NCI-H69 (cell line): ENCODE measurements around the gene ZAR1L.
"Not testable (repeated sequence)": the region's sequence is repeated elsewhere in the genome, so short reads cannot be mapped to it uniquely, and the experiment has no call there.

Experiments used
- DNase-seq: peaks from one replicate; lab custom pipeline; 2025; lab: John Stamatoyannopoulos, UW

Gene ZAR1L, protein sequence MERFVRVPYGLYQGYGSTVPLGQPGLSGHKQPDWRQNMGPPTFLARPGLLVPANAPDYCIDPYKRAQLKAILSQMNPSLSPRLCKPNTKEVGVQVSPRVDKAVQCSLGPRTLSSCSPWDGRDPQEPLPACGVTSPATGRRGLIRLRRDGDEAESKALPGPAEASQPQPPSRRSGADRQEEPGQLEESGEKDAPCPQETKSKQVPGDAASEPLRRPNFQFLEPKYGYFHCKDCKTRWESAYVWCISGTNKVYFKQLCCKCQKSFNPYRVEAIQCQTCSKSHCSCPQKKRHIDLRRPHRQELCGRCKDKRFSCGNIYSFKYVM

DNA sequence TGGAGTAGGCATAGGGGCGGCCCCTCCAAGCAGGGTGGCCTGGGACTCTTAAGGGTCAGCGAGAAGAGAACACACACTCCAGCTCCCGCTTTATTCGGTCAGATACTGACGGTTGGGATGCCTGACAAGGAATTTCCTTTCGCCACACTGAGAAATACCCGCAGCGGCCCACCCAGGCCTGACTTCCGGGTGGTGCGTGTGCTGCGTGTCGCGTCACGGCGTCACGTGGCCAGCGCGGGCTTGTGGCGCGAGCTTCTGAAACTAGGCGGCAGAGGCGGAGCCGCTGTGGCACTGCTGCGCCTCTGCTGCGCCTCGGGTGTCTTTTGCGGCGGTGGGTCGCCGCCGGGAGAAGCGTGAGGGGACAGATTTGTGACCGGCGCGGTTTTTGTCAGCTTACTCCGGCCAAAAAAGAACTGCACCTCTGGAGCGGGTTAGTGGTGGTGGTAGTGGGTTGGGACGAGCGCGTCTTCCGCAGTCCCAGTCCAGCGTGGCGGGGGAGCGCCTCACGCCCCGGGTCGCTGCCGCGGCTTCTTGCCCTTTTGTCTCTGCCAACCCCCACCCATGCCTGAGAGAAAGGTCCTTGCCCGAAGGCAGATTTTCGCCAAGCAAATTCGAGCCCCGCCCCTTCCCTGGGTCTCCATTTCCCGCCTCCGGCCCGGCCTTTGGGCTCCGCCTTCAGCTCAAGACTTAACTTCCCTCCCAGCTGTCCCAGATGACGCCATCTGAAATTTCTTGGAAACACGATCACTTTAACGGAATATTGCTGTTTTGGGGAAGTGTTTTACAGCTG lies at the start of gene ZAR1L, which contains the start of gene BRCA2:
ZAR1L (minus strand) TSS at position 126 of the 790 bp plus-strand sequence. CDS start 3,438 bp downstream, outside the sequence.
BRCA2 (plus strand) TSS at position 271 of the 790 bp plus-strand sequence. CDS start 953 bp downstream, outside the sequence.
- DNase-seq, result peak; percentile 97

DNA sequence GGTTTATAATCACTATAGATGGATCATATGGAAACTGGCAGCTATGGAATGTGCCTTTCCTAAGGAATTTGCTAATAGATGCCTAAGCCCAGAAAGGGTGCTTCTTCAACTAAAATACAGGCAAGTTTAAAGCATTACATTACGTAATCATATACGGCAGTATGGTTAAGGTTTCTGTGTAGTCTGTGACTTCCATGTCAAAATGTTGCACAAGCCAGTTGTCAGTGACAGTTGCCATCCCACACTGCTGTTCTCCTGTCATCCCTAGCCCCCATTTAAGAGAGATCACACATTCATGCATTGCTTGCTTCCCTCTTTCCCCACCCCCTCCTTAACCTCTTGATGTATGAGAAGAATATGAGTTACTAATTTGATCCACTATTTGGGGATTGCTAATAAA lies 47.4 kb upstream of the ZAR1L start:
- DNase-seq, result no peak

DNA sequence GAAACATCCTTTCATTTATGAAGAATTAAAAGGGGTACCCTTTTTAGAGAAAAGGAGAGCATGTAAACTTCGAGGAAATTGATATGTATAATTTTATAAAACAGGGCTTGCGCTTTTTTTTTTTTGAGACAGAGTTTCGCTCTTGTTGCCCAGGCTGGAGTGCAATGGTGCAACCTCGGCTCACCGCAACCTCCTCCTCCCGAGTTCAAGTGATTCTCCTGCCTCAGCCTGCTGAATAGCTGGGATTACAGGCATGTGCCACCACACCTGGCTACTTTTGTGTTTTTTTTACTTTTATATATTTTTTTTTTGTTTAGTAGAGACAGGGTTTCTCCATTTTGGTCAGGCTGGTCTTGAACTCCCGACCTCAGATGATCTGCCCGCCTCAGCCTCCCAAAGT lies 40.8 kb upstream of the ZAR1L start:
- DNase-seq, result not testable (repeated sequence)

DNA sequence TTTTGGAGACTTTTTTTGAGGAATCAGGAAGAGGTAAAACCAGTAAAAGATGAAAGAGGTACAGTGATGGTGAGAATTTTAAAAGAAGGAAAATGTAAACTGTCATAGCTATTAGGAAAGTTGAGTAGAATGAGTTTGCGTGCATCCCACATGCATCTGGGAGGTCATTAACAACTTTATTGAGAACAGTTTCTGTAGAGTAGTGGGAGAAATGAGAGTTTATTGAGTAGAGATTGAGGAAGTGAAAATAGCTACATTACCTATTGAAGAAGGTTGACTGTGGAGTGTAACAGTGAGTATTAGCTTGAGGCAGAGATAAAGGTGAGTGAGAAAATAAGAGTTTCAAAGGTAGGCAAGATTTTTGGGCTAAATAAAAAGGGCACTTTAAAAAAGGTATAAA lies 38.9 kb upstream of the ZAR1L start:
- DNase-seq, result no peak

DNA sequence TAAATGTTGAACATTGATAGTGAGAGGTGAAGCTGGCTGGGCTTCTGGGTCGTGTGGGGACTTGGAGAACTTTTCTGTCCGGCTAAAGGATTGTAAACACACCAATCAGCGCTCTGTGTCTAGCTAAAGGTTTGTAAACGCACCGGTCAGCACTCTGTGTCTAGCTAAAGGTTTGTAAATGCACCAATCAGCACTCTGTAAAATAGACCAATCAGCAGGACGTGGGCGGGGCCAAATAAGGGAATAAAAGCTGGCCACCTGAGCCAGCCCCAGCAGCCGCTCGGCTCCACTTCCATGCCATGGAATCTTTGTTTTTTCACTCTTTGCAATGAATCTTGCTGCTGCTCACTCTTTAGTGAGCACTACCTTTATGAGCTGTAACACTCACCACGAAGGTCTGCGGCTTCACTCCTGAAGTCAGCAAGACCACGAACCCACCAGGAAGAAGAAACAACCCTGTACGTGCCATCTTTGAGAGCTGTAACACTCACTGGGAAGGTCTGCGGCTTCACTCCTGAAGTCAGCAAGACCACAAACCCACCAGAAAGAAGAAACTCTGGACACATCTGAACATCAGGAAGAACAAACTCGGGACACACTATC lies 35.8 kb upstream of the ZAR1L start:
- not testable (repeated sequence) for DNase-seq

DNA sequence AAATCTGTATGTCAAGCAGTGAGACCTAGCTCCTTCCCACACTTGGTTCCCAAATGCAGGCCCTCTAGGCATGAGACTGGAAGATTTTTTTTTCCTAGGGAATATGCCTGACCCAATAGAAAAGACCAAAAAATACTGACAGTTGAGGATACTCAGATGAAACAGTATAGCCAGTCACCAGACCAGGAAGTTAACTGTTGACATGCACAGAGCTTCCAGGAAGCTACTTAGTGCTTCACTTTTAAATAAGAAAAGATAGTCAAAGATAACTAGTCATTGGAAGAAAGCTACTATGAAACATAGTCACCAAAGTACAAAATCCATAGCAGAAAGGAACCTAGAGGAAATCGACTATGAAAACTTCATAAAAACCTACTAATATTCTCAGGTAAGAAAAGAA lies 32.5 kb upstream of the ZAR1L start:
- no peak for DNase-seq

DNA sequence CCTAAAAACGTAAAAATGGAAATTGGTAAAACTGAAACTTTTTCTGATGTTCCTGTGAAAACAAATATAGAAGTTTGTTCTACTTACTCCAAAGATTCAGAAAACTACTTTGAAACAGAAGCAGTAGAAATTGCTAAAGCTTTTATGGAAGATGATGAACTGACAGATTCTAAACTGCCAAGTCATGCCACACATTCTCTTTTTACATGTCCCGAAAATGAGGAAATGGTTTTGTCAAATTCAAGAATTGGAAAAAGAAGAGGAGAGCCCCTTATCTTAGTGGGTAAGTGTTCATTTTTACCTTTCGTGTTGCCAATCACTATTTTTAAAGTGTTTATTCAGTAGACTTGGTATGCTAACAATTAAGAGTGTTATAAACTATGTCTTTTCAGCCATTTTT lies 25.8 kb upstream of the ZAR1L start:
- DNase-seq, result no peak

DNA sequence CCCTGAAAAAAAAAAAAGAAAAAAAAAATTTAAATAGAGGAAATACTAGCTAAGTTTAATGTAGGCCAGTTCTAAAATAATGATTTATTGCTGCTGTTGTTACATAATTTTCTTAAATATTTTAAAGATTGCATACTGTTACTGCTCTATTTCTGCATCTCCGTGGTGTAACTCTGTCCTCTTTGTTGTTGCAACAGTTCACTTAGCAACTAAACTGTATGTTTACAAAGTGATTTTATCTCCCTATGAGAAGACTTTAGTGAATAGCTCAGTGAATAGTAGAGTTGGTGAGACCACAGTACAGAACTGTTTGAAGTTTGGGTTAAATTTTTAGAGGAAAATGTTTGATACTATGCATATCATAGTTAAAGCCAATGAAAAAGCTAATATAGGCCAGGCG lies 19.5 kb upstream of the ZAR1L start:
- DNase-seq, result no peak

DNA sequence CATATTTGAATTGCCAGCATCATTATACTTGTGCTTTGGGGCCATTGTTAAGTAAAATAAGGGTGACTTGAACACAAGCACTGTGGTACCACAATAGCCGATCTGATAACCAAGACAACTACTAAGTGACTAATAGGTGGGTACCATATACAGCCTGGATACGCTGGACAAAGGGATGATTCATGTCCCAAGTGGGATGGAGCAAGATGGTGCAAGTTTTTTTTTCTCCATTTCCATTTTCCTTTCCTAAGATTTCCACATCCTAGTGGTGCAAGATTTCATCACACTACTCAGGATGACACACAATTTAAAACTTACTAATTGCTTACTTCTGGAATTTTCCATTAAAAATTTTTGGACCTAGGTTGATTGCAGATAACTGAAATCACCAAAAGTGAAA lies 15.3 kb upstream of the ZAR1L start:
- DNase-seq, result no peak

DNA sequence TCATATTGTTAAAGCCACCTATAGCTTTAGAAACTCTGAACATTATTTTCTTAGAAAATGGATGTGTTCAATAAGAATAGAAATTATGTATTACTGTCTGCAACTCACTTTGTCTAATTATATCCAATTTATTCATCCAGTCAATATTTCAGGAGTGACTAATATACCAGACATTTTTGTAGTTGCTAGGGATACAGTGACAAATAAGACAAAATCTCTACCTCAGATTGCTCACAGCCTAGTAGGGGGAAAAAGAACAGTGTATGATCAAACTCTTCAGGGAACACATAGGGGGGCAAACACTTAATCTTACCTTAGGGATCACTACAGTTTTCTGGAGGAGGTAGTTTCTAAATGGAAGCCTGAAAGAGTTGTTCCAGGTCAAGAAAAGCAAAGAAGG lies 8.7 kb upstream of the ZAR1L start:
- no peak for DNase-seq

DNA sequence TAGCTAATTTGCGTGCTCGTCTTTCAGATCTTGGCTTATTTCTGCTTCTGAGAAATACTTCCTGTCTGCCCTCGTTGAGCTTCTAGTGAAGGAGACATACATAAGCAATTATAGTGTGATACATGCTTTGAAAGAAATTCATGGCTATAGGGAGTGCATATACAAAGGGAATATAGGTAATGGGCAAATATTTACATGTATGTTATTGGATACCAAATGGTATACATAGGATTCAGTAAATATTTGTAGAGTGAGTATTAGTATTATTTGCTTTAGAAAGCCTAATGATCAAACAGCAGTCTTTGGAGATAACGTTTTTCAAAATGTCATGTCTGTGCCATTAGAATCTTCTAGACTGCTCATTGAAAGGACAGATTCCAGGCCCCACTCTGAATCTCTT lies 5.4 kb upstream of the ZAR1L start:
- DNase-seq, result peak; percentile 72

DNA sequence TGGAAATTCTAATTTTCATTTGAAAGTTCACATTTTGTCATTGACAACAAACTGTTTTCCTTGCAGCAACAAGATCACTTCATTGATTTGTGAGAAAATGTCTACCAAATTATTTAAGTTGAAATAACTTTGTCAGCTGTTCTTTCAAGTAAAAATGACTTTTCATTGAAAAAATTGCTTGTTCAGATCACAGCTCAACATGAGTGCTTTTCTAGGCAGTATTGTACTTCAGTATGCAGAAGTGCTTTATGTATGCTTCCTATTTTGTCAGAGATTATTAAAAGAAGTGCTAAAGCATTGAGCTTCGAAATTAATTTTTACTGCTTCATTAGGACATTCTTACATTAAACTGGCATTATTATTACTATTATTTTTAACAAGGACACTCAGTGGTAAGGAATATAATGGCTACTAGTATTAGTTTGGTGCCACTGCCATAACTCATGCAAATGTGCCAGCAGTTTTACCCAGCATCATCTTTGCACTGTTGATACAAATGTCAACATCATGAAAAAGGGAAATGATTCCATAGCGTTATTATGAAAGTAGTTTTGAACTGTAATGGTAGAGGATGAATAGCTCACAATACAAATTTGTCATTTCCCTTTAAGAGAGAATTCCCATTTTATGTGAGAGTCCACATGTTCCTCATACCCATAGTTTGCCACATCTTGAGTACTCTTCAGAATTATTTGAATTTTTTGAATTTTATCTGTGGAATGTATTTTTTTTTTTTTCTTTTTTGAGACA lies 2.7 kb upstream of the ZAR1L start:
- DNase-seq, result no peak

DNA sequence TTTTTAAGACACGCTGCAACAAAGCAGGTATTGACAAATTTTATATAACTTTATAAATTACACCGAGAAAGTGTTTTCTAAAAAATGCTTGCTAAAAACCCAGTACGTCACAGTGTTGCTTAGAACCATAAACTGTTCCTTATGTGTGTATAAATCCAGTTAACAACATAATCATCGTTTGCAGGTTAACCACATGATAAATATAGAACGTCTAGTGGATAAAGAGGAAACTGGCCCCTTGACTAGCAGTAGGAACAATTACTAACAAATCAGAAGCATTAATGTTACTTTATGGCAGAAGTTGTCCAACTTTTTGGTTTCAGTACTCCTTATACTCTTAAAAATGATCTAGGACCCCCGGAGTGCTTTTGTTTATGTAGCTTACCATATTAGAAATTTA lies 1.3 kb upstream of the ZAR1L start:
- peak; percentile 10 for DNase-seq

DNA sequence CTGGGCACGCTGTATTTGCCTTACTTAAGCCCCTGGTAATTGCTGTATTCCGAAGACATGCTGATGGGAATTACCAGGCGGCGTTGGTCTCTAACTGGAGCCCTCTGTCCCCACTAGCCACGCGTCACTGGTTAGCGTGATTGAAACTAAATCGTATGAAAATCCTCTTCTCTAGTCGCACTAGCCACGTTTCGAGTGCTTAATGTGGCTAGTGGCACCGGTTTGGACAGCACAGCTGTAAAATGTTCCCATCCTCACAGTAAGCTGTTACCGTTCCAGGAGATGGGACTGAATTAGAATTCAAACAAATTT lies 821 bp upstream of the ZAR1L start:
- no peak for DNase-seq

DNA sequence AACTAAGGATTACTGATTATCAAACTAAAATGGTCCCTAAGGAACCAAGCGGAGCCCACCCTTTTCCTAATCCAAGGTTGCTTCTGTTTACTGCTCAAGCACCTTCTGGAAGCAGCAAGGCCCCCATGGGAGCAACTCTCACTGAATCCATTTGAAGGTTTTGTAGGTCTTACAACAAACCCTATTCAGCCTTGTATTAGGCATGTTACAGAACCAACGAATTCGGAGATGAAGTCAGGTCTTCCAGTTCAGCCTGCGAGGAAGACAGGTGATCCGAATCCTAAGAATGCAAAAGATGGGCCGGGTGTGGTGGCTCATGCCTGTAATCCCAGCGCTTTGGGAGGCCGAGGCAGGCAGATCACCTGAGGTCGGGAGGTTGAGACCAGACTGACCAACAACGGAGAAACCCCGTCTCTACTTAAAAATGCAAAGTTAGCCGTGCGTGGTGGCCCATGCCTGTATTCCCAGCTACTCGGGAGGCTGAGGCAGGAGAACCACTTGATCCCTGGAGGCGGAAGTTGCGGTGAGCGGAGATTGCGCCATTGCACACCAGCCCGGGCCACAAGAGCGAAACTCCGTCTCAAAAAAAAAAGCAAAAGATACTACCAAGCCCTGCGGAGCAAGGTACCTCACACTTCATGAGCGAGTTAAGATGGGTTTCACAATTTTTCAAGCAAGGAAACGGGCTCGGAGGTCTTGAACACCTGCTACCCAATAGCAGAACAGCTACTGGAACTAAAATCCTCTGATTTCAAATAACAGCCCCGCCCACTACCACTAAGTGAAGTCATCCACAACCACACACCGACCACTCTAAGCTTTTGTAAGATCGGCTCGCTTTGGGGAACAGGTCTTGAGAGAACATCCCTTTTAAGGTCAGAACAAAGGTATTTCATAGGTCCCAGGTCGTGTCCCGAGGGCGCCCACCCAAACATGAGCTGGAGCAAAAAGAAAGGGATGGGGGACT lies 609 bp downstream of the ZAR1L start:
- peak; percentile 34 for DNase-seq

DNA sequence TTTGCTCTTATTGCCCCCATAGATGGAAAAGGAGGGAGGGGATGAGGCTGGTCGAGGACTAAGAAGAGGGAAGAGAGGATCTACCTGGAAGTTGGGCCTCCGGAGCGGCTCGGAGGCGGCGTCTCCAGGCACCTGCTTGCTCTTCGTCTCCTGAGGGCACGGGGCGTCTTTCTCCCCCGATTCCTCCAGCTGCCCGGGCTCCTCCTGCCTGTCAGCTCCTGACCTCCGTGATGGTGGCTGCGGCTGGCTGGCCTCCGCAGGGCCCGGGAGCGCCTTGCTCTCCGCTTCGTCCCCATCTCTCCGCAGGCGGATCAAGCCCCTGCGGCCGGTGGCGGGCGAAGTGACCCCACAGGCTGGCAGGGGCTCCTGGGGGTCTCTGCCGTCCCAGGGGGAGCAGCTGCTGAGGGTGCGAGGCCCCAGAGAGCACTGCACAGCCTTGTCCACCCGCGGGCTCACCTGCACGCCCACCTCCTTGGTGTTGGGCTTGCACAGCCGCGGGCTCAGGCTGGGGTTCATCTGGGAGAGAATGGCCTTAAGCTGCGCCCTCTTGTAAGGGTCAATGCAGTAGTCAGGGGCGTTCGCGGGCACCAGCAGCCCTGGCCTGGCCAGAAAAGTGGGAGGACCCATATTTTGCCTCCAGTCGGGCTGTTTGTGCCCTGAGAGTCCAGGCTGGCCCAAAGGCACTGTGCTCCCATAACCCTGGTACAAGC lies 3.8 kb downstream of the ZAR1L start:
- DNase-seq, result no peak

DNA sequence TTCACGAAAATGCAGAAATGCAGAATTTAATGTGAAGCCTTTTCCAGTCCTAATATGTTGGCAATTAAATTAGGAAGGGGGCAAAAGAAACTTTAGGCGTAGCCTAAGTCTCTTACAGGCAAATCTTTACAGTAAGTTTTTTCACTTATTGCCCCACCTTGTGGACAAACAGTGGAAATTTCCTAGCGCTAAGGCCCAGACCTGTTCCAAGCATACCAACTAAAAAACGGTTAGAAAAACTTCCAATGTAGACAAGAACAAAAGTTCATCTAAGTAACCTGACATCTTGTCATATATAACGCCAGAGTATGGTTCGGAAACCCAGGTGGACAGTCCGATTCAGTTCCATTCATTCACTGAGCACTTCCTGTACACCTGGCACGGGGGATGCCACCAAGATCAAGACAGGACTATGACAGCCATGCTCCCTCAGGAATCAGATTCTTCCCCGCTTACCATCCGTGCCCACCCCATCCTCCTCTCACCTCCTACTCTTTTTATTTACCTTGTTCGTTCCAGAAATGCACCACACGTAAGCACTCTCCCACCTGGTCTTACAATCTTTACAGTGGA lies 4.9 kb downstream of the ZAR1L start:
- peak; percentile 49 for DNase-seq

DNA sequence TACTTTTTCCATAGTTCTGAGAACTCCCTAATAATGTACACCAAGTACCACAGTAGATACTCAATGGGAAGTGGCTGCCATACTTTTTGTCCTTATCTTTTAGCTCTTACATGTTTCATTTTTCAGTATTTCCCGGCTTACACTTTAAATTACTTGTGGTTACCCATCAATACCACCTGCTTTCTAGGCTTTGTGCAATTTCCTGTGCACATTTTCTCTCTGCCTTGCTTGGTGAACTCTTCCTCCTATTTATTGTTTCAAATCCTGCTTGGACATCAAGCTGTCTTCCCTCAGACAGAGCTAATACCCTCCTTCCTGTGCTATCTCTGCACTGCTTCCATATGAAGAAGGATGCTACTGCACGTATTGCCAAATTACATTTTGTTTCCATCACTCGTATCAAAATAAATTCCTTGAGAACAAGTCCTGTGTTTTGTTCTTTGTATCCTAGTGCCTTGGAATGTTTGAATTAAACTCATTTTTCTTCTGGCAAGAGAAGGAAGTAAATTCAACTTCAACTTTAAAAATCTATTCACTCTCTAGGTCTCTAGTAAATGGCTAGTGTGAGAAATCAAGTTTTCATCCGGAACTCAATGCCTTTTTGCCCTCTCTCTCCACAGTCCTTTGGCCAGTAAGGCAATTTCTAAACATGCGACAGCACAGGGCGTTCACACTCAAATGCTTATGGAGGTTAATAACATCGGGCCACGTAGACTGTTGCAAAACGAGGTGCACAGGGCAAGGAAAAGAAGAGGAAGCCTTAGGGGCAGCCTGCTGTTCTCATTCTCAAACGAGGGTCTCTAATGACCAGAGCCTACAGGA lies 5.6 kb downstream of the ZAR1L start:
- no peak for DNase-seq

DNA sequence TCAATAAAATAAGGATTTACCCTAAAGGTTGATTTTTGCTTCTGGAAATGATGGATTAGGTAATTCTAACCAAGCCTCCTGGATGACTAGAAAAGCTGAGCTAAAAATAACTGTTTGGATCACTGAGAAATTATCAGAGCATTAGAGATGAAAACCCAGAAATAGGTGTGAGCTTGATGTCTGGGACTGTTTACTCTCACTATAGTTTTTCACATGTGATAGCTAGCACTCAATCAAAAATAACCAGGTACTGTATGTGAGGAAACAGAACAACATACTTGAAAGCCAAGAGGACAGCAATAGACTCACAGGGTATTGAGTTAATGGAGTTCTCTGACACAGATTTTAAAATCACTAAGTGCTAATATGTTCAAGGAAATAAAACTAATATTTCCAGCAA lies 9.5 kb downstream of the ZAR1L start:
- no peak for DNase-seq
